ENCODE measurements around the gene VOPP1. TPM values are rescaled to one million over a fixed set of nuclear protein-coding genes. Genes with fewer than 3 reads are reported as not detected.

Gene VOPP1
- total RNA-seq, 1 donor from 2014 or later = 50.7 TPM

GRCh38 chr7:55536619-55537457, 35.5 kb downstream of the VOPP1 start:
- no peak for DNase-seq (ENCODE audit: low read depth, low spot score)
- Mint-ChIP-seq H3K27ac (ENCODE audit: unreplicated experiment) (peak overlapping the region; percentile 83), H3K4me1 (peaks cover 20% of the 10 kb centered on the region), H3K27me3 (ENCODE audit: low read depth) (no peaks in the 10 kb centered on the region), H3K36me3 (ENCODE audit: low read depth) (peaks cover 4% of the 10 kb centered on the region), H3K9me3 (no peaks in the 10 kb centered on the region), H3K4me3 (no peak overlapping the region)
- no peak for TF ChIP-seq CTCF (conservative IDR thresholded peaks at IDR 0.05)

- H3K36me3 Mint-ChIP-seq (ENCODE audit: low read depth) = peaks cover 4% of the 10 kb centered on the region
- H3K9me3 Mint-ChIP-seq = no peaks in the 10 kb centered on the region
- peaks cover 19% of the 10 kb centered on the region for H3K4me1 Mint-ChIP-seq
- H3K4me3 Mint-ChIP-seq = no peak overlapping the region
- DNase-seq (ENCODE audit: low read depth, low spot score) = no peak
- TF ChIP-seq CTCF (conservative IDR thresholded peaks at IDR 0.05) = no peak
- no peak overlapping the region for H3K27ac Mint-ChIP-seq (ENCODE audit: unreplicated experiment)
- no peaks in the 10 kb centered on the region for H3K27me3 Mint-ChIP-seq (ENCODE audit: low read depth)
Observed at GRCh38 chr7:55535617-55536016, 36.7 kb downstream of the VOPP1 start.

GRCh38 chr7:55534916-55535590, 37.2 kb downstream of the VOPP1 start:
- H3K9me3 Mint-ChIP-seq = no peaks in the 10 kb centered on the region
- peaks cover 4% of the 10 kb centered on the region for H3K36me3 Mint-ChIP-seq (ENCODE audit: low read depth)
- peak overlapping the region; percentile 50 for H3K27ac Mint-ChIP-seq (ENCODE audit: unreplicated experiment)
- H3K4me3 Mint-ChIP-seq = no peak overlapping the region
- DNase-seq (ENCODE audit: low read depth, low spot score) = no peak
- no peak for TF ChIP-seq CTCF (conservative IDR thresholded peaks at IDR 0.05)
- peaks cover 16% of the 10 kb centered on the region for H3K4me1 Mint-ChIP-seq
- H3K27me3 Mint-ChIP-seq (ENCODE audit: low read depth) = no peaks in the 10 kb centered on the region

- Mint-ChIP-seq H3K36me3 (ENCODE audit: low read depth) (peaks cover 4% of the 10 kb centered on the region), H3K27ac (ENCODE audit: unreplicated experiment) (peak overlapping the region; percentile 50), H3K4me3 (no peak overlapping the region), H3K9me3 (no peaks in the 10 kb centered on the region), H3K27me3 (ENCODE audit: low read depth) (no peaks in the 10 kb centered on the region), H3K4me1 (peaks cover 12% of the 10 kb centered on the region)
- DNase-seq (ENCODE audit: low read depth, low spot score) = no peak
- TF ChIP-seq CTCF (conservative IDR thresholded peaks at IDR 0.05) = no peak
Observed at GRCh38 chr7:55534262-55534915, 37.9 kb downstream of the VOPP1 start.

GRCh38 chr7:55533729-55534080, 38.6 kb downstream of the VOPP1 start:
- no peak for DNase-seq (ENCODE audit: low read depth, low spot score)
- Mint-ChIP-seq H3K27ac (ENCODE audit: unreplicated experiment) (peak overlapping the region; percentile 35), H3K4me1 (peaks cover 9% of the 10 kb centered on the region), H3K36me3 (ENCODE audit: low read depth) (peaks cover 4% of the 10 kb centered on the region), H3K4me3 (no peak overlapping the region), H3K27me3 (ENCODE audit: low read depth) (no peaks in the 10 kb centered on the region), H3K9me3 (no peaks in the 10 kb centered on the region)
- TF ChIP-seq CTCF (conservative IDR thresholded peaks at IDR 0.05) = no peak
